ENCODE data around the gene LUZP4. TPM values are rescaled to one million over a fixed set of nuclear protein-coding genes. Genes with fewer than 3 reads are reported as not detected.

Gene LUZP4
- total RNA-seq, 4 donors from 2014 or later = not detected

- no peak for ATAC-seq
- TF ChIP-seq CTCF (IDR thresholded peaks at IDR 0.05 in 4 of 5, conservative IDR thresholded peaks at IDR 0.05 in 1 of 5) (no peak), POLR2A (IDR thresholded peaks at IDR 0.05) (no peak)
- H3K4me1 ChIP-seq = no peaks in the 10 kb centered on the region
- intact Hi-C loops (cut with DNase I; ENCODE audit: low total_unique reads) = no loop called here
- no peaks in the 10 kb centered on the region for H3K36me3 ChIP-seq
- no peak overlapping the region for H3K27ac ChIP-seq
- in situ Hi-C loops (cut with MboI; ENCODE audit: low sequenced_read_pairs in 4 of 4) = no loop called here
- peaks cover 0 to 6% (median 0%) of the 10 kb centered on the region in 3 donors for H3K27me3 ChIP-seq
- no peak for DNase-seq
- no peak overlapping the region for H3K4me3 ChIP-seq
- no peaks in the 10 kb centered on the region for H3K9me3 ChIP-seq
Measured at GRCh38 chrX:115259238-115259875, 30.2 kb upstream of the LUZP4 start.

DNA sequence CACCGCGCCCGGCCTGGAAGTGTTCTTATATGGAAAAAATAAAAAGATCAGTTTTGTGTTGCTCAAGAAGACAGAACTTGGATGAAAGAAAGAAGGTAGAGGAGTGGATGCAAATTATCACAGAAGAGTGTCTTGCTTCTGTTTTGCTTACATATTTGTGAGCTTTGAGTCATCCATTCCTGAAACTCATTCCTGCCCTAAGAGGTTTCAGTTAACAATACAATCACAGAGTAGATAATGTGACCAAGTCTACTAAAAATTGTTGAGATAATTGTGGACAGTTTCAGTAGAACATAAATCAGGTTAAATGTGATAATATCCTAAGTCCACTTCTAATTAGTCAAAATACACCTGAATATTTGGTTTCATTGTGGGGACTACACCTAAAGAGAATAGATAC lies 29.2 kb upstream of the LUZP4 start:
- Histone ChIP-seq H3K9me3 (no peaks in the 10 kb centered on the region), H3K27me3 (peaks cover 0 to 6% (median 0%) of the 10 kb centered on the region in 3 donors), H3K36me3 (no peaks in the 10 kb centered on the region), H3K4me1 (no peaks in the 10 kb centered on the region), H3K27ac (no peak overlapping the region), H3K4me3 (no peak overlapping the region)
- TF ChIP-seq CTCF (IDR thresholded peaks at IDR 0.05 in 4 of 5, conservative IDR thresholded peaks at IDR 0.05 in 1 of 5) (no peak), POLR2A (IDR thresholded peaks at IDR 0.05) (no peak)
- no peak for DNase-seq
- in situ Hi-C loops (cut with MboI; ENCODE audit: low sequenced_read_pairs in 4 of 4) (no loop called here), intact Hi-C loops (cut with DNase I; ENCODE audit: low total_unique reads) (no loop called here)
- no peak for ATAC-seq

- DNase-seq = no peak
- no peak overlapping the region for H3K4me3 ChIP-seq
- H3K4me1 ChIP-seq = no peaks in the 10 kb centered on the region
- ATAC-seq = no peak
- no peaks in the 10 kb centered on the region for H3K36me3 ChIP-seq
- in situ Hi-C loops (cut with MboI; ENCODE audit: low sequenced_read_pairs in 4 of 4) = no loop called here
- H3K27me3 ChIP-seq = peaks cover 0 to 6% (median 0%) of the 10 kb centered on the region in 3 donors
- no peaks in the 10 kb centered on the region for H3K9me3 ChIP-seq
- no peak overlapping the region for H3K27ac ChIP-seq
- TF ChIP-seq POLR2A (IDR thresholded peaks at IDR 0.05) (no peak), CTCF (IDR thresholded peaks at IDR 0.05 in 4 of 5, conservative IDR thresholded peaks at IDR 0.05 in 1 of 5) (no peak)
- intact Hi-C loops (cut with DNase I; ENCODE audit: low total_unique reads) = no loop called here
Measured at GRCh38 chrX:115261148-115261547, 28.4 kb upstream of the LUZP4 start.

GRCh38 chrX:115264009-115264408 lies 25.5 kb upstream of the LUZP4 start:
- intact Hi-C loops (cut with DNase I; ENCODE audit: low total_unique reads) = no loop called here
- no peaks in the 10 kb centered on the region for H3K9me3 ChIP-seq
- no peaks in the 10 kb centered on the region for H3K4me1 ChIP-seq
- DNase-seq (no peak), ATAC-seq (no peak)
- peaks cover 0 to 2% (median 0%) of the 10 kb centered on the region in 3 donors for H3K27me3 ChIP-seq
- no peak overlapping the region for H3K4me3 ChIP-seq
- in situ Hi-C loops (cut with MboI; ENCODE audit: low sequenced_read_pairs in 4 of 4) = no loop called here
- H3K27ac ChIP-seq = no peak overlapping the region
- TF ChIP-seq POLR2A (IDR thresholded peaks at IDR 0.05) = no peak
- no peak for TF ChIP-seq CTCF (IDR thresholded peaks at IDR 0.05 in 4 of 5, conservative IDR thresholded peaks at IDR 0.05 in 1 of 5)
- no peaks in the 10 kb centered on the region for H3K36me3 ChIP-seq

- TF ChIP-seq POLR2A (IDR thresholded peaks at IDR 0.05) (no peak), CTCF (IDR thresholded peaks at IDR 0.05 in 4 of 5, conservative IDR thresholded peaks at IDR 0.05 in 1 of 5) (no peak)
- intact Hi-C loops (cut with DNase I; ENCODE audit: low total_unique reads) (no loop called here), in situ Hi-C loops (cut with MboI; ENCODE audit: low sequenced_read_pairs in 4 of 4) (no loop called here)
- no peaks in the 10 kb centered on the region for H3K9me3 ChIP-seq
- no peaks in the 10 kb centered on the region for H3K4me1 ChIP-seq
- DNase-seq (no peak), ATAC-seq (no peak)
- H3K36me3 ChIP-seq = no peaks in the 10 kb centered on the region
- H3K27me3 ChIP-seq = peaks cover 0 to 6% (median 0%) of the 10 kb centered on the region in 3 donors
- no peak overlapping the region for H3K27ac ChIP-seq
- no peak overlapping the region for H3K4me3 ChIP-seq
Measured at GRCh38 chrX:115266300-115266699, 23.2 kb upstream of the LUZP4 start.
